RWPE2 (cell line): ENCODE data around the gene DTX4.

Source experiments
- ATAC-seq: fragments of 200-7000 bp; cut with Tn5 transposase; 3 replicates; pipeline ENCODE4 v1.9.1; 2021; ENCODE audit warnings: low read depth
- DNase-seq: peaks from one replicate; pipeline ENCODE4 v3.0.0-alpha.2; 2020; ENCODE audit warnings: low spot score
- H3K27ac ChIP-seq: fragments of 450-650 bp; 2 replicates; pipeline ENCODE4 v1.5.1; 2017; ENCODE audit warnings: mild to moderate bottlenecking; ENCODE audit not compliant: poor library complexity, severe bottlenecking
- H3K27me3 ChIP-seq: fragments of 250-450 bp; sonication (Bioruptor Pico); 2 replicates; pipeline ENCODE4 v1.5.1; 2021; ENCODE audit warnings: mild to moderate bottlenecking, moderate library complexity; ENCODE audit not compliant: insufficient read depth, poor library complexity, severe bottlenecking
- H3K36me3 ChIP-seq: fragments of 250-450 bp; sonication (Bioruptor Pico); 2 replicates; pipeline ENCODE4 v1.5.1; 2020; ENCODE audit warnings: low read depth, mild to moderate bottlenecking, moderate library complexity
- H3K4me1 ChIP-seq: fragments of 250-450 bp; sonication (Bioruptor Pico); 2 replicates; pipeline ENCODE4 v1.5.1; 2021; ENCODE audit warnings: mild to moderate bottlenecking, moderate library complexity; ENCODE audit not compliant: insufficient read depth, poor library complexity, severe bottlenecking
- H3K4me3 ChIP-seq: fragments of 250-450 bp; sonication (Bioruptor Pico); 2 replicates; pipeline ENCODE4 v1.5.1; 2021; ENCODE audit warnings: mild to moderate bottlenecking, moderate library complexity; ENCODE audit not compliant: severe bottlenecking
- H3K9me3 ChIP-seq: fragments of 250-450 bp; sonication (Bioruptor Pico); 2 replicates; pipeline ENCODE4 v1.5.1; 2021; ENCODE audit warnings: mild to moderate bottlenecking, moderate library complexity; ENCODE audit not compliant: severe bottlenecking
- TF ChIP-seq, protein P1 (sequence below): fragments of 450-650 bp; IDR thresholded peaks from one replicate; pipeline ENCODE4 v1.5.1; 2017; ENCODE audit warnings: mild to moderate bottlenecking, moderate library complexity; ENCODE audit not compliant: poor library complexity, severe bottlenecking

DTX4 gene

DNA sequence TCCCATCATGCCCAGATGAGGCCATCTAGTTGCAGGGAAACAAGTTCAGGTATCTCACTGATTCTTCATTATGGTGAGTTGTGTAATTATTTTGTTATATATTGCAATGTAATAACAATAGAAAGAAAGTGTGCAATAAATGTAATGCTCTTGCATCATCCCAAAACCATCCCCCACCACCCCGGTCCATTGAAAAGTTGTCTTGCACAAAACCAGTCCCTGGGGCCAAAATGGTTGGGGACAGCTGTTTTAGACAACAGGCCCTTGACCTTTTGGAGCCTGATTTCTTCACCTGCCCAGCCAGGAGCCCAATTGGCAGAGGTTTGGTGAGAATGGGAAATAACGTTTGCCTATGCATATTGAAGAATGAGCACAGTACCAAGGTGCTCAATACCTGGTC, 24.8 kb downstream of the DTX4 start:
- Histone ChIP-seq H3K27ac (no peak overlapping the region), H3K4me3 (no peak overlapping the region), H3K27me3 (no peaks in the 10 kb centered on the region), H3K36me3 (peaks cover 67% of the 10 kb centered on the region), H3K4me1 (no peaks in the 10 kb centered on the region), H3K9me3 (no peaks in the 10 kb centered on the region)
- no peak for DNase-seq
- TF ChIP-seq, protein P1, sequence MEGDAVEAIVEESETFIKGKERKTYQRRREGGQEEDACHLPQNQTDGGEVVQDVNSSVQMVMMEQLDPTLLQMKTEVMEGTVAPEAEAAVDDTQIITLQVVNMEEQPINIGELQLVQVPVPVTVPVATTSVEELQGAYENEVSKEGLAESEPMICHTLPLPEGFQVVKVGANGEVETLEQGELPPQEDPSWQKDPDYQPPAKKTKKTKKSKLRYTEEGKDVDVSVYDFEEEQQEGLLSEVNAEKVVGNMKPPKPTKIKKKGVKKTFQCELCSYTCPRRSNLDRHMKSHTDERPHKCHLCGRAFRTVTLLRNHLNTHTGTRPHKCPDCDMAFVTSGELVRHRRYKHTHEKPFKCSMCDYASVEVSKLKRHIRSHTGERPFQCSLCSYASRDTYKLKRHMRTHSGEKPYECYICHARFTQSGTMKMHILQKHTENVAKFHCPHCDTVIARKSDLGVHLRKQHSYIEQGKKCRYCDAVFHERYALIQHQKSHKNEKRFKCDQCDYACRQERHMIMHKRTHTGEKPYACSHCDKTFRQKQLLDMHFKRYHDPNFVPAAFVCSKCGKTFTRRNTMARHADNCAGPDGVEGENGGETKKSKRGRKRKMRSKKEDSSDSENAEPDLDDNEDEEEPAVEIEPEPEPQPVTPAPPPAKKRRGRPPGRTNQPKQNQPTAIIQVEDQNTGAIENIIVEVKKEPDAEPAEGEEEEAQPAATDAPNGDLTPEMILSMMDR: no peak
- ATAC-seq: no peak

DNA sequence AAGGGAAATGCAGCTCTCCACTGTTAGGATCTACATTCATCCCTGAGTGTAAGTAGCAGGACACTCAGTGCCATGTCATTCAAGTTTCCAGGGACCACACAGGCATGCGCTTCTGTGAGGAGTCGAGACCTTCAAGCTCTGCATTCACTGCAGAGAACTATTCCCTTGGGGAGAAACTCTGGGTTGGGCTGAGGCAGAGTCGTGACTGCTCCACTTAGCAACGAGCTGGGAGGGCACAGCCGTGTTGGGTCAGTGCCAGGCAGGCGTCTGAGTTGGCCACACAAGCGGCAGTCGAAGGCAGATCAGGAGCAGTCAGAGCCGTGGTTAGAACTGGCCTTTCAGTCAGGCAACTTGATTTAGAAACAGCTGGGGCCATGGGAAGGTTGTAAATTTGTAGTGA, 26.1 kb downstream of the DTX4 start:
- H3K9me3 ChIP-seq: no peaks in the 10 kb centered on the region
- peaks cover 67% of the 10 kb centered on the region for H3K36me3 ChIP-seq
- TF ChIP-seq, protein P1: no peak
- H3K4me3 ChIP-seq: no peak overlapping the region
- ATAC-seq: no peak
- no peaks in the 10 kb centered on the region for H3K4me1 ChIP-seq
- no peak for DNase-seq
- no peaks in the 10 kb centered on the region for H3K27me3 ChIP-seq
- no peak overlapping the region for H3K27ac ChIP-seq

DNA sequence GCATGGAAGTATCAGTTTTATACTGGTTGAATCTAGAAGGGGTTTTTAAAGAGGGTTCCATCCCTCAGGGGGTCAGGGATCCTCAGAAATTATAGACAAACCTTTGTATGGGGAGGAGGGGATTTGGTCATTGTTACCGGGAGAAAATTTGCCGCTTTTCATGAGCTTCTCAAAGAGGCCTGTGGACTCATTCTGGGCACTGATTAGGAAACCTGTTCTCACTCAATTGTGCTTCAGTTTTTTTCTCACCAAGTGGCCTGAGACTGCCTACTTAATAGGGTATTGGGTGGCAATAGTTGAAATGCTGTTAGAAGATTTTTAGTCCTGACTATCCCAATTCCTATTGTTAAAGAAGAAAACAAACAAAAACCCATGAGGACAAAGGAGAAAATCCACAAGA, 26.8 kb downstream of the DTX4 start:
- ATAC-seq (no peak), DNase-seq (no peak)
- H3K27me3 ChIP-seq: no peaks in the 10 kb centered on the region
- H3K27ac ChIP-seq: no peak overlapping the region
- H3K9me3 ChIP-seq: no peaks in the 10 kb centered on the region
- H3K4me3 ChIP-seq: no peak overlapping the region
- peaks cover 66% of the 10 kb centered on the region for H3K36me3 ChIP-seq
- TF ChIP-seq, protein P1: no peak
- no peaks in the 10 kb centered on the region for H3K4me1 ChIP-seq

DNA sequence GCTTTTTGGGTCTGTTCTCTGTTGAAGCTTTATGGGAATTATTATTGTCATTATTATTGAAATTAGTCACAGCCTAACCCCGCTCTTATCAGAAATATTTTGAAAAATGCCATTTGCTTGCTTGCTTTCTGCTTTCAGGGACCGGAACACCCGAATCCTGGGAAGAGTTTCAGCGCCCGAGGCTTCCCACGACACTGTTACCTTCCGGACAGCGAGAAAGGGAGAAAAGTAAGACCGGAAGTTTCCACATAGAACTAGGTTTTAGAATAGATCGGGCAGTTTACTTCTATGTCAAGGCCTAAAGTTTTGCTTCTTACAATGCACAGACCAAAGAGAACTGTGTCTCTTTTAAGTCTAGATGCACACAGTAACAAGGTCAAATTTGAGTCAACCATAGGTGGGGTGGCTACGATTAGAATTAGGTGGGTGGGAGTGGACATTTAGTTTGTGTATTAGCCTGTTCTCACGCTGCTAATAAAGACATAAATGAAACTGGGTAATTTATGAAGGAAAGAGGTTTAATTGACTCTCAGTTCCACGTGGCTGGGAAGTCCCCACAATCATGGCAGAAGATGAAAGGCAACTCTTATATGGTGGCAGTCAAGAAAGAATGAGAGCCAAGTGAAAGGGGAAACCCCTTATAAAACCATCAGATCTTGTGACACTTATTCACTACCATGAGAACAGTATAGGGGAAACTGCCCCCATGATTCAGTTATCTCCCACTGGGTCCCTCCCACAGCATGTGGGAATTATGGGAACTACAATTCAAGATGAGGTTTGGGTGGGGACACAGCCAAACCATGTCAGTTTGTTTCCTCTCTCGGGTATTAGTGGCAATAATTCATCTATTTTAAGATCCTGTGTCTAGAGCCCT, 27.9 kb downstream of the DTX4 start:
- Histone ChIP-seq H3K4me1 (no peaks in the 10 kb centered on the region), H3K27ac (no peak overlapping the region), H3K27me3 (no peaks in the 10 kb centered on the region), H3K9me3 (no peaks in the 10 kb centered on the region), H3K4me3 (no peak overlapping the region), H3K36me3 (peaks cover 65% of the 10 kb centered on the region)
- ATAC-seq (no peak), DNase-seq (no peak)
- TF ChIP-seq, protein P1: no peak

DNA sequence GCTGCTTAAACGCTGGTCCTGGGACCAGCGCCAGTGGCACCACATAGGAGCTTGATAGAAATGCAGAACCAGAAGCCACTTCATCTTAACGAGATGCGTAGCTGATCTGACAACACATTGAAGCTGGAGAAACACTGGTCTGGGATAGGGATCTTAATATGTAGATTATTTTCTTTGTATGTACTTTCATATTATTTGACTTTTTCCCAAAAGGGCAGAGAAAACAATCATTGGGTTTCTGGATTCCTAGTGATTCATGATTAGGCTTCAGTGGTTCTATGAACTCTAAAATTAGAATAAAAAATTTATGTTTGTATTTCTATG, 28.5 kb downstream of the DTX4 start:
- no peak overlapping the region for H3K4me3 ChIP-seq
- H3K9me3 ChIP-seq: no peaks in the 10 kb centered on the region
- ATAC-seq: no peak
- DNase-seq: no peak
- TF ChIP-seq, protein P1: no peak
- H3K27ac ChIP-seq: no peak overlapping the region
- no peaks in the 10 kb centered on the region for H3K4me1 ChIP-seq
- H3K36me3 ChIP-seq: peaks cover 66% of the 10 kb centered on the region
- H3K27me3 ChIP-seq: no peaks in the 10 kb centered on the region
